Measurements from ENCODE around the gene EPHB4. TPM values are rescaled to one million over a fixed set of nuclear protein-coding genes. Genes with fewer than 3 reads are reported as not detected.

Gene EPHB4
- total RNA-seq, 1 donor from 2014 or later = 153 TPM

DNA sequence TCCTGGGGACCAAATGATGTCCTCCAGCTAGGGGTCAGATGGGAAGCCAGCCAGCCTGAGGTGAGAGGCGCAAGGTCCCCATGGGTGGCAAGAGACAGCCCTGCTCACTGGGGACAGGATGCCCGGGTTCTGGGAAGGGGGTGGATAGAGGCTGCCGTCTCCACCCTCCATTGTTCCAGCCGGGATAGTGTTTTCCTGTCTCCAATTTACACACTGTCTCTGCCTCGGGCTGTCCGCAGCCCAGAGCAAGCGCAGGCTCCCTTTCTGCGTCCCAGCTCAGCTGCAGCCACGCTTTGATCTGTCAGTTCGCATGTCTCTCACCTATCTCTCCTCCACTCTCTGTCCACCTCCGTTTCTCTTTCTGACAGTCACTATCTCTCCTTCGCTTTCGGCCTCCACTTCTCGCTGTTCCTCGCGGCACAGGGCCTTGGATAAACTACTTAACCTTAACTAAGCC lies 2.1 kb downstream of the EPHB4 start:
- Histone ChIP-seq H3K27me3 (ENCODE audit: control insufficient read depth, insufficient read depth, low read length) (no peaks in the 10 kb centered on the region), H3K4me3 (ENCODE audit: low read depth, low read length) (peak overlapping the region; percentile 69), H3K36me3 (ENCODE audit: control insufficient read depth, insufficient read depth, low read length) (peaks cover 22% of the 10 kb centered on the region)
- no peak for DNase-seq (ENCODE audit: low read depth)
- TF ChIP-seq, protein P1, sequence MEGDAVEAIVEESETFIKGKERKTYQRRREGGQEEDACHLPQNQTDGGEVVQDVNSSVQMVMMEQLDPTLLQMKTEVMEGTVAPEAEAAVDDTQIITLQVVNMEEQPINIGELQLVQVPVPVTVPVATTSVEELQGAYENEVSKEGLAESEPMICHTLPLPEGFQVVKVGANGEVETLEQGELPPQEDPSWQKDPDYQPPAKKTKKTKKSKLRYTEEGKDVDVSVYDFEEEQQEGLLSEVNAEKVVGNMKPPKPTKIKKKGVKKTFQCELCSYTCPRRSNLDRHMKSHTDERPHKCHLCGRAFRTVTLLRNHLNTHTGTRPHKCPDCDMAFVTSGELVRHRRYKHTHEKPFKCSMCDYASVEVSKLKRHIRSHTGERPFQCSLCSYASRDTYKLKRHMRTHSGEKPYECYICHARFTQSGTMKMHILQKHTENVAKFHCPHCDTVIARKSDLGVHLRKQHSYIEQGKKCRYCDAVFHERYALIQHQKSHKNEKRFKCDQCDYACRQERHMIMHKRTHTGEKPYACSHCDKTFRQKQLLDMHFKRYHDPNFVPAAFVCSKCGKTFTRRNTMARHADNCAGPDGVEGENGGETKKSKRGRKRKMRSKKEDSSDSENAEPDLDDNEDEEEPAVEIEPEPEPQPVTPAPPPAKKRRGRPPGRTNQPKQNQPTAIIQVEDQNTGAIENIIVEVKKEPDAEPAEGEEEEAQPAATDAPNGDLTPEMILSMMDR (IDR thresholded peaks at IDR 0.05; ENCODE audit: insufficient read depth, low read length, severe bottlenecking) = no peak
- FAIRE-seq = no peak

DNA sequence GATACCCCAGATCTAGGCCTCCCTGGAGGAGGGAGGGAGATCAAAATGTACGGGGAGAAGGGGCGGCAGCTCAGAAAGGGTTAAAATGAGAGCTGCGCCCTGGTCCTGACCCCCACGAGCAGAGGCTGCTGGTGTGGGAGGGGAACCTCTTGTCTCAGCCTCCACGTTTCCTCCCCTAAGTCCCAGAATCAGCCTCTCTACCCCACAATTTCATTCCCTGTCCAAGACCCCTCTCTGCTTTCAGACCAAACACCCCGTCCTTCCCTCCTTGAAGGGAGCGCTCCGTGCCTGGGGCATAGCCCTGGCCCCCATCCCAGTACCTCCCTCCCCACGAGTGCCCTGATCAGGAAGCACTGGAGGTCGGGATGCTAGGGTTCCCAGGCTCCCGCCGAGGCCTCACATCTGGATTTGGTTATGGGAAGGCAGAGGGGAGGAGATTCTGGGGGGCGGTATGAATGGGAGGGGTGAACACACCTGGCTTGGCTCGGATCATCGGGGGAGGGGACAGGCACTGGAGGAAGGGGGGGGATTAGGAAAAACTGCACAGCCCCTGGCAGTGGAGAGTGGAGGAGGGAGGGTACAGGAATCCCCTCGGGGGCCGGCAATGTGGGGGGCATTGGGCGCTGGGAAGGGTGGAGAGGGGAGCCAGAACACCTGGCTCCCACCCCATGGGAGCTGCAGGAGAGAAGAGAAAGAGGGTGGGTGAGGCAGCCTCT lies 2.7 kb downstream of the EPHB4 start:
- DNase-seq (ENCODE audit: low read depth) (no peak), FAIRE-seq (no peak)
- H3K36me3 ChIP-seq (ENCODE audit: control insufficient read depth, insufficient read depth, low read length) = peaks cover 27% of the 10 kb centered on the region
- peak overlapping the region; percentile 69 for H3K4me3 ChIP-seq (ENCODE audit: low read depth, low read length)
- no peaks in the 10 kb centered on the region for H3K27me3 ChIP-seq (ENCODE audit: control insufficient read depth, insufficient read depth, low read length)
- TF ChIP-seq, protein P1 (IDR thresholded peaks at IDR 0.05; ENCODE audit: insufficient read depth, low read length, severe bottlenecking) = no peak

DNA sequence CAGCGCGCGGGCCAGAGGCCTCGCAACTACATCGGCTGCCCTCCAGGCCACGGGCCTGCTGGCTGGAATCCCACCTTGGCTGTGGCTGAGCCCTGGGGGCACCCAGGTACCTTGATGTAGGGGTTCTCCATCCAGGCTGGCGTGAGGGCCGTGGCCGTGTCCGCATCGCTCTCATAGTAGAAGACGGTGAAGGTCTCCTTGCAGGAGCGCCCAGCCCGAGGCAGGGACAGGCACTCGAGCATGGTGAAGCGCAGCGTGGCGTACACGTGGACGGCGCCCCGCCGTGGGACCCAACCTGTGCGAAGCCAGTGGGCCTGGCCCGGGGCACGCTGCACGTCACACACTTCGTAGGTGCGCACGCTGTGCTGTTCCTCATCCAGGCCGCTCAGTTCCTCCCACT lies 3.8 kb downstream of the EPHB4 start:
- TF ChIP-seq, protein P1 (IDR thresholded peaks at IDR 0.05; ENCODE audit: insufficient read depth, low read length, severe bottlenecking) = no peak
- H3K4me3 ChIP-seq (ENCODE audit: low read depth, low read length) = no peak overlapping the region
- H3K36me3 ChIP-seq (ENCODE audit: control insufficient read depth, insufficient read depth, low read length) = peaks cover 36% of the 10 kb centered on the region
- DNase-seq (ENCODE audit: low read depth) (no peak), FAIRE-seq (no peak)
- H3K27me3 ChIP-seq (ENCODE audit: control insufficient read depth, insufficient read depth, low read length) = no peaks in the 10 kb centered on the region

DNA sequence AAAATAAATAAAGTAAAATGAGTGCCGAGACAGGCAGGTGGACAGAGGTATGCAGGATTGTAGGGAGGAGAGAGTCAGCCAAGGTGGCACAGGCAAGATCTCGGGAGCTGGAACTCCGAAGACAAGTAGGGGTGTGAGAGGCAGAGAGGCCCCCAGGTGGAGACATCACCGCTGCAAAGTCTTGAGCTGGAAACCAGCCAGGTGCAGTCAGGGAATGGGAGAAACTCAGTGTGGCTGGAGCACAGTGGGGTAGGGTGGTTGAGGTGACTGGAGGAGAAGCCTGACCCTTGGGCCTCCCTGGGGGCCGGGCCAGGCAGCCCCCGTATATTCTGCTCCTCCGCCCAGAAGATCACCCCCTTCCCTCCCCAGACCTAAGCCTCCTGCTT lies 4.2 kb downstream of the EPHB4 start:
- no peak for DNase-seq (ENCODE audit: low read depth)
- Histone ChIP-seq H3K4me3 (ENCODE audit: low read depth, low read length) (no peak overlapping the region), H3K27me3 (ENCODE audit: control insufficient read depth, insufficient read depth, low read length) (no peaks in the 10 kb centered on the region), H3K36me3 (ENCODE audit: control insufficient read depth, insufficient read depth, low read length) (peaks cover 38% of the 10 kb centered on the region)
- FAIRE-seq = no peak
- TF ChIP-seq, protein P1 (IDR thresholded peaks at IDR 0.05; ENCODE audit: insufficient read depth, low read length, severe bottlenecking) = no peak

DNA sequence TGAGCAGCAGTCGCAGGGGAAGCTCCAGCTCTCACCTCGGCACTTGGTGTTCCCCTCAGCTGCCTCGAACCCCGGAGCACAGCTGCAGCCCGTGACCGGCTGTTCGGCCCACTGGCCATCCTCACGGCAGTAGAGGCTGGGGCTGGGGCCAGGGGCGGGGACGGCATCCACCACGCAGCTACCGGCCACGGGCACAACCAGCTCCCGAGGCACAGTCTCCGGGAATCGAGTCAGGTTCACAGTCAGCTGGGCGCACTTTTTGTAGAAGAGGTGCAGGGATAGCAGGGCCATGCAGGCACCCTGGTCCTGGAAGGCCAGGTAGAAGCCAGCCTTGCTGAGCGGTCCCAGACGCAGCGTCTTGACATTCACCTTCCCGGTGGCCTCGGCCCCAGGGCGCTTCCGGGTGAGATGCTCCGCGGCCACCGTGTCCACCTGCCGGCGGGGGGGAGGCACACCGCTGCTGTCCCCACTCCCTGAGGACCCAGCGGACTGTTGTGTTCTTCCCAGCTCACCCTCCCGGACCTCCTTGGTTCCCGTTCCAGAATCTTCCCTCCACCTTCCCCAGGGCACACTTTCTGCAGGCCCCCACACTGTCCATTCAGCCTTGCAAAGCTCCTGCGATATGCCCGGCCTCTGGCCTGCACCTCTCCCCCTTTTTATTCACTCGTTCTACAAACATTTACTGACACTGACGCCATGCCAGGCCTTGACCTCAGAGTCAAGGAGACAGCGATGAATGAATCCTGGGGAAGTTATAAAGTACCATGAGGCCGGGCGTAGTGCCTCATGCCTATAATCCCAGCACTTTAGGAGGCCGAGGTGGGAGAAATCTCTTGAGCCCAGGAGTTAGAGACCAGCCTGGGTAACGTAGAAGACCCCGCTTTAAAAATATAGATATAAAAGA lies 4.8 kb downstream of the EPHB4 start:
- DNase-seq (ENCODE audit: low read depth) = no peak
- no peak for FAIRE-seq
- H3K4me3 ChIP-seq (ENCODE audit: low read depth, low read length) = no peak overlapping the region
- TF ChIP-seq, protein P1 (IDR thresholded peaks at IDR 0.05; ENCODE audit: insufficient read depth, low read length, severe bottlenecking) = no peak
- peaks cover 38% of the 10 kb centered on the region for H3K36me3 ChIP-seq (ENCODE audit: control insufficient read depth, insufficient read depth, low read length)
- H3K27me3 ChIP-seq (ENCODE audit: control insufficient read depth, insufficient read depth, low read length) = no peaks in the 10 kb centered on the region

Data from bronchial epithelial cell (primary cell).